SK-N-MC (cell line): ENCODE data around the gene DUSP5.

Experiments used
- EZH2 ChIP-seq: fragments of 200-600 bp; sonication (generic); IDR thresholded peaks from one replicate; pipeline ENCODE4 v1.6.1; 2017; ENCODE audit warnings: antibody characterized with exemption
- POLR2AphosphoS5 ChIP-seq: IDR thresholded peaks from 2 replicates; pipeline ENCODE4 v1.6.1; 2012; ENCODE audit warnings: mild to moderate bottlenecking, low read depth, low read length, borderline replicate concordance

- TF ChIP-seq POLR2AphosphoS5 = no peak
- TF ChIP-seq EZH2 = no peak
These were observed 14.9 kb downstream of the DUSP5 start for GRCh38 chr10:110512461-110513187.
